Measurements from ENCODE around the gene FOSL2.

FOSL2 gene

GRCh38 chr2:28447943-28448792 is 55.5 kb downstream of the FOSL2 start:
- H3K4me3 ChIP-seq (ENCODE audit: low read depth, low read length): no peak overlapping the region

- H3K4me3 ChIP-seq (ENCODE audit: low read depth, low read length): no peak overlapping the region
These were observed 56.1 kb downstream of the FOSL2 start for GRCh38 chr2:28448793-28449100.

- no peak overlapping the region for H3K4me3 ChIP-seq (ENCODE audit: low read depth, low read length)
These were observed 56.4 kb downstream of the FOSL2 start for GRCh38 chr2:28449126-28449487.

- no peak overlapping the region for H3K4me3 ChIP-seq (ENCODE audit: low read depth, low read length)
These were observed 57.1 kb downstream of the FOSL2 start for GRCh38 chr2:28449488-28450395.

GRCh38 chr2:28450901-28451565 is 58.4 kb downstream of the FOSL2 start:
- no peak overlapping the region for H3K4me3 ChIP-seq (ENCODE audit: low read depth, low read length)

- no peak overlapping the region for H3K4me3 ChIP-seq (ENCODE audit: low read depth, low read length)
These were observed 59.3 kb downstream of the FOSL2 start for GRCh38 chr2:28451793-28452533.

GRCh38 chr2:28452534-28453081 is 60.0 kb downstream of the FOSL2 start:
- H3K4me3 ChIP-seq (ENCODE audit: low read depth, low read length): no peak overlapping the region

- H3K4me3 ChIP-seq (ENCODE audit: low read depth, low read length): no peak overlapping the region
These were observed 60.7 kb downstream of the FOSL2 start for GRCh38 chr2:28453396-28453795.

GRCh38 chr2:28454016-28454930 is 61.6 kb downstream of the FOSL2 start:
- H3K4me3 ChIP-seq (ENCODE audit: low read depth, low read length): no peak overlapping the region

- no peak overlapping the region for H3K4me3 ChIP-seq (ENCODE audit: low read depth, low read length)
These were observed 64.6 kb downstream of the FOSL2 start for GRCh38 chr2:28457237-28457636.

GRCh38 chr2:28461056-28461455 is 68.4 kb downstream of the FOSL2 start:
- no peak overlapping the region for H3K4me3 ChIP-seq (ENCODE audit: low read depth, low read length)

GRCh38 chr2:28462122-28462521 is 69.5 kb downstream of the FOSL2 start:
- H3K4me3 ChIP-seq (ENCODE audit: low read depth, low read length): no peak overlapping the region

- no peak overlapping the region for H3K4me3 ChIP-seq (ENCODE audit: low read depth, low read length)
These were observed 70.7 kb downstream of the FOSL2 start for GRCh38 chr2:28463211-28463816.

GRCh38 chr2:28463893-28464292 is 71.2 kb downstream of the FOSL2 start:
- no peak overlapping the region for H3K4me3 ChIP-seq (ENCODE audit: low read depth, low read length)

- no peak overlapping the region for H3K4me3 ChIP-seq (ENCODE audit: low read depth, low read length)
These were observed 72.7 kb downstream of the FOSL2 start for GRCh38 chr2:28465148-28465885.
